HL-60 (cell line): ENCODE results near the gene KLHL30.

ENCODE experiments used
- DNase-seq, 2 experiments: peaks; one replicate each; pipeline ENCODE4 v3.0.0-alpha.2; 2010 to 2020; ENCODE audit warnings: low read depth in 1 of 2, low spot score in 1 of 2
- H3K27ac ChIP-seq: fragments of 250-450 bp; sonication (Bioruptor Pico); replicated peaks from 2 replicates; pipeline ENCODE4 v1.5.1; 2020; ENCODE audit warnings: mild to moderate bottlenecking, moderate library complexity
- H3K27me3 ChIP-seq: fragments of 250-450 bp; sonication (Bioruptor Pico); 2 replicates; pipeline ENCODE4 v1.5.1; 2021; ENCODE audit warnings: mild to moderate bottlenecking, moderate library complexity; ENCODE audit not compliant: insufficient read depth, poor library complexity, severe bottlenecking
- H3K4me3 ChIP-seq: replicated peaks from 2 replicates; pipeline ENCODE4 v1.5.1; 2011; ENCODE audit warnings: mild to moderate bottlenecking, control low read depth, low read length; ENCODE audit not compliant: insufficient read depth
- CTCF ChIP-seq: IDR thresholded peaks from one replicate; pipeline ENCODE4 v1.5.1; 2011; ENCODE audit warnings: low read length, control low read depth, inconsistent platforms; ENCODE audit not compliant: insufficient read depth
- GABPA ChIP-seq: IDR thresholded peaks from 2 replicates; pipeline ENCODE4 v1.6.1; 2012; ENCODE audit warnings: low read depth
- POLR2AphosphoS5 ChIP-seq: IDR thresholded peaks from 2 replicates; pipeline ENCODE4 v1.6.1; 2012; ENCODE audit warnings: low read depth
- REST ChIP-seq: IDR thresholded peaks from 2 replicates; pipeline ENCODE4 v1.6.1; 2012; ENCODE audit warnings: low read depth; ENCODE audit not compliant: insufficient replicate concordance
- SPI1 ChIP-seq: IDR thresholded peaks from 2 replicates; pipeline ENCODE4 v1.6.1; 2012; ENCODE audit warnings: low read depth, mild to moderate bottlenecking, borderline replicate concordance

The KLHL30 gene

GRCh38 chr2:238126338-238126737 lies 12.1 kb upstream of the KLHL30 start:
- TF ChIP-seq REST (no peak), CTCF (no peak), POLR2AphosphoS5 (no peak), SPI1 (no peak)
- Histone ChIP-seq H3K27ac (no peak overlapping the region), H3K4me3 (no peak overlapping the region), H3K27me3 (no peaks in the 10 kb centered on the region)
- no peak for DNase-seq

GRCh38 chr2:238126775-238127164 lies 11.7 kb upstream of the KLHL30 start:
- no peaks in the 10 kb centered on the region for H3K27me3 ChIP-seq
- no peak for TF ChIP-seq GABPA
- no peak for TF ChIP-seq REST
- no peak for TF ChIP-seq SPI1
- TF ChIP-seq POLR2AphosphoS5 = no peak
- no peak for TF ChIP-seq CTCF
- H3K27ac ChIP-seq = no peak overlapping the region
- H3K4me3 ChIP-seq = no peak overlapping the region
- no peak for DNase-seq

DNA sequence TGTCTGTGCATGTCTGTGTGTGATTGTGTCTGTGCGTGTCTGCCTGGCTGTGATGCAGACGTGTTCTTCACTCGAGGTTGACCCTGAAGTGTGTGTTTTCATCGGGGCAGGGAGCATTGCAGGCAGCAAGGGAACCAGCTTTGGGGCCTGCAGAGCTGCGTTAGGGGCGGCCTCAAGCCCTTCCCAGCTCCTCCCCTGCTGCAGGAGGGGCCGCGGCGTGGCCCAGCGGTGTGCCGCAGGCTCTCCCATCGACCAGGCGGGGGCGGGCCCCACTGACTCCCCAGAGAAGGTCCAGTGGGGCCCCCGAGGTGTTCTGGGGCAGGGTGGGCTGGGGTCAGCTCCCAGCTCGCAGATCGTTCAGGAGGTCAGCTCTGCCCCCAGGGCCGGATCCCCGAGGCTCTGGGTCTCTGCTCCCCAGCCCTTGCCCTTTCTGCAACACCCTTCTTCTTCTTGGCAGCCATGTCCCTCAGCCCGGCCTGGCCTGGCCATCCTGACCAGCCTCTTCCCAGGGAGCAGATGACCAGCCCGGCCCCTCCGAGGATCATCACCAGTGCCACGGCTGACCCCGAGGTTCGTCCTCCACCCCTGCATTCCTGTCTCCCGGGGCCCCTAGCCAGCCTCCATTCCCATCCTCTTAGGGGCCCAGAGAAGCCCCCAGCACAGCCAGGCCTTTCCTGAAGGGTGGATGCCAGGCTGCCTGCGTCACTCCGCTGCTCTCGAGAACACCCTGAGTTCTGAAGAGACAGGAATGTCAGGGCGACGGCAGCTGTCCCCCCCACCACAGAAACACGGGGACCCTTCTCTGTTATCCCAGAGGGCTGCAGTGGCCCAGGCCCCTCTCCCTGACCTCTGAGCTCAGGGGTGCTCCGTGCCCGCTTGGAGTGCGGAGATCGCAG lies 11.1 kb upstream of the KLHL30 start:
- no peak overlapping the region for H3K4me3 ChIP-seq
- no peak for DNase-seq
- TF ChIP-seq CTCF (no peak), REST (no peak), SPI1 (no peak), GABPA (no peak), POLR2AphosphoS5 (no peak)
- H3K27me3 ChIP-seq = no peaks in the 10 kb centered on the region
- H3K27ac ChIP-seq = no peak overlapping the region
